Adipose tissue (tissue), 3 donors: Measurements from ENCODE around the gene DLG2. TPM values are rescaled to one million over a fixed set of nuclear protein-coding genes. Genes with fewer than 3 reads are reported as not detected.

Experiments
- H3K27ac ChIP-seq: one replicate; pipeline ENCODE4 v1.5.1; 2013; ENCODE audit warnings: low read depth, low read length
- WGBS, 3 donors: extraction: QIAGEN DNeasy Blood & Tissue Kit; methylation state at CpG; one replicate each; pipeline ENCODE4 v1.1.7; 2013; 5-methylcytosine and 5-hydroxymethylcytosine counted together
- polyA plus RNA-seq, 3 donors: library from polyadenylated mRNA; stranded (reverse); fragments of 200-250 nt; gene quantifications; one replicate each; pipeline ENCODE4 v1.2.3, GENCODE V29; 2013
- donor health status: healthy with polysubstance abuse.
- donor health status: Bipolar disorder and iron deficiency.
- donor health status: healthy.

The DLG2 gene
- polyA plus RNA-seq, 3 donors: 0.51 to 1.7 (median 0.91) TPM

GRCh38 chr11:84645988-84646694, 981.0 kb downstream of the DLG2 start:
- WGBS, 3 donors: 26 to 76% (median 74%) methylated on average over 5 of the region's 5 CpGs
- no peak overlapping the region for H3K27ac ChIP-seq

- H3K27ac ChIP-seq: no peak overlapping the region
Measured at GRCh38 chr11:84642500-84642899, 984.6 kb downstream of the DLG2 start.

DNA sequence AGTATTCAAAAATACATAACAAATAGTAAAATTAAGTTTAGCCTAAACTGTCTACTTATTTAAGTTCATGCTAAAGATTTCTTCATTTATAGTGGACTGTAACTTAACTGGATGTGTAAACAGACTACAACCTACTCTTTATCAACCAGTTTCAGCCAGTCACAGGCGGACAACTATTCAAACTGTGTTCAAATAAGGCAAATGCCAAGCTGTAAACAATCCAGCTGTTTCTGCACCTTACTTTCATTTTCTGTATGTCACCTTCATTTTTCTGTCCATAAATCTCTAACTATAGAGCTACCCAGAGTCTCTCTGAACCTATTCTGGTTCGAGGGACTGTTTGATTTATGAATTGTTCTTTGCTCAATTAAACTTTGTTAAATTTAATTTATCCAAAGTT, 992.8 kb downstream of the DLG2 start:
- WGBS, 3 donors: 55 to 60% (median 58%) methylated on average over 2 of the region's 2 CpGs
- H3K27ac ChIP-seq: no peak overlapping the region

GRCh38 chr11:84628871-84629620, 998.1 kb downstream of the DLG2 start:
- H3K27ac ChIP-seq: no peak overlapping the region
- WGBS, 3 donors: 48 to 64% (median 56%) methylated on average over 4 of the region's 4 CpGs

DNA sequence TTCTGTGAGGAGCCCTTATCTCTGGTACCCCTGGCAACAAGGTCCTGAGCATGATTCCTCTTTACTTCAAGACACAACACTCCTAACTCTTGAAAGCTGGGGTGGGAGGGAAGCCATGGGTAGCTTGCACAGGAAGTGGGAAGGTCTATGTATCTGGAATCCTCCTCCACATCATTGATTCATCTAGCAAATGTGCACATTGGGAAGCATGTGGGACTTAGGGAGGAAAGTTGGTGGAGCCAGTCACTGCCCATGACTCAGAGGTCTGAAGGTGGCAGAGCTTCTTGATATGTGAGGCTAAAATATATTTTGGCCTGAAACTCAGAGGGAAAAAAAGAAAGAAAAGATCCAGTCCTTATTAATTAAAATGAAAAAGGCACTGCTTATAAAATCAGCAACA, 1000.9 kb downstream of the DLG2 start:
- no peak overlapping the region for H3K27ac ChIP-seq

- 84 to 95% (median 94%) methylated on average over 2 of the region's 2 CpGs for WGBS, 3 donors
- H3K27ac ChIP-seq: no peak overlapping the region
Measured at GRCh38 chr11:84612645-84613044, 1014.5 kb downstream of the DLG2 start.

GRCh38 chr11:84608837-84609196, 1018.3 kb downstream of the DLG2 start:
- WGBS, 3 donors: 40 to 91% (median 88%) methylated on average over 2 of the region's 2 CpGs

DNA sequence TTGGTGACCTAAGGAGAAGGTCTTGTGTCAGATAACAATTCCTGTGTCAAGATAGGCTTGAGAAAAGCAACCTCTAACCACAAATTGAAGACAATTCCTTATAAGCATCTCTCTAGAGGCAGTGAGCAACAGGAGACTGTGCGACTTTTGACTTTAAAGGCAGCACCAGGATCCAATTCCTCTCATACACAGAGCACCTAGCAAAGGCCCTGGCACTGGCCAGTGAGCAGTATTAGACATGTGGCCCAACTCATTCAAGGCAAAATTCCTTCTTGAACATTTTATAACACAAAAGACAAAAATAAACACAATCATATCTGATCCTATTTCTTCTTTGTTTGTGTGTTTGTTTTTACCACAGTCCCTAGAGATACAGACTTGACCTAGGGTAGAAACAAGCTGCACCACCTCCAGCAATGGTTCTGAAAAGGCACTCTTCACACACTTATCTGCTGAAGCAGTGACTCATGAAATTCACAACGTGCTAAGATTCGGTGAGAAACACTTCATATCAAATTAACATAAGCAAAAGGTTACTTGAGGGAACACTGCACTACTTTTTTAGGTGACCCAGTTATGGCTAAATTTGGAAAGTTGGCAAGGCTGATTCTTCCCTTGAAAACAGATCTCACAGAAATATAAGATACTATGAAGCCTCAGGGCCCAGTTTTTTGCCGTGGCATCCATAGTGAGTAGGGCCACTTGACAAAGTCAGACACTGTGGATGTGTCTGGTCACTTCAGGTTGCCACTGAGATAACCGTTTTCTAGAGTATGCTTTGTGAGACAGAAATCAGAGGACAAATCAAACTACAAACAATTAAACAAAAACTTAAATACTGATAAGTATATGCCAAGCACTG, 1018.9 kb downstream of the DLG2 start:
- H3K27ac ChIP-seq: no peak overlapping the region
- WGBS, 3 donors: 53 to 78% (median 75%) methylated on average over 5 of the region's 5 CpGs

More at GRCh38 chr11:84608837-84609196, 1018.3 kb downstream of the DLG2 start:
- no peak overlapping the region for H3K27ac ChIP-seq

DNA sequence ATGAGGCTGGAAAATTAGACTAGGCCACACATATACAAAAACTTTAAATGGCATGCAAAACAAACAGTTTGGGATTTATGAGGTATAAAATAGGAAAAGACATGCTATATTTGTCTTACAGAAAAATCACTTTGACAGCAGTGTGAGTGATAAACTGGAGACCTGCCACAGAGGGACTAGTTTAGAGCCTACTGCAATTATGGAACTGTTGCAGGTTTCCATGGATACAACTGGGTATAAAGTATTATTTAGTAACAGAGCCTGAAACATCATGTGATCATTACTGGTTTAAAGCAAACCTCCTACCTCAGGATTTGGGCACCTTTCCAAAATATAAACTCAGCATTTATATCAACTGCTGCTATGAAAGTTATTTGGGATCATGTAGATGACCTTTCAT, 1032.5 kb downstream of the DLG2 start:
- no peak overlapping the region for H3K27ac ChIP-seq

- no peak overlapping the region for H3K27ac ChIP-seq
- WGBS, 3 donors: 35 to 63% (median 54%) methylated on average over 2 of the region's 2 CpGs
Measured at GRCh38 chr11:84590106-84590505, 1037.0 kb downstream of the DLG2 start.

DNA sequence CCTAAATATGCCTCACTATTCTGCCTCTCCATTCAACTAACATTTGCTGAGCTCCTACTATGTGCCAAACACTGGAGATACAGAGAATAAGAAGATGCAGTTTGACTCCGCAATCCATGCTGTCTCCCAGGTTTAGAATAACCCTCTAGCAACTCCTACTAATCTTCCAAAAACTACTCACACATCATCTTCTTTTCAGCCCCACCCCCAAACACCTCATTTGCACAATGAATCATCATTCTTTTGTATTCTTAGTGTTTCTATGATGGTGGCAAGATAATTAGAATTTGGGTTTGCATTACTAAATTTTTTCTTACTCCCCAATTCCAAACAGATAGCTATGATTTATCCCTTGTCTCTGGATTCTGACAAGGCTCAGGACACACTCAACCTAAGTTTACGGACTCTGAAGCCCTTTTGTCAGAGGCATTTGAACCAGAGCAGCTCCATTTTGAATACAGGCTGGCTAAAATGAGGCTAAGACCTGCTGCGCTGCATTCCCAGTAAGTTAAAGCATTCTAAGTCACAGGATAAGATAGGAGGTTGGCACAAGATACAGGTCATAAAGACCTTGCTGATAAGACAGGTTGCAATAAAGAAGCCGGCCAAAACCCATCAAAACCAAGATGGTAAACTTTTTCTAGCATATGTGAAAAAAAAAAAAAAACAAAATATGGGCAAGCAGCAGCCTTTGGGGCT, 1038.9 kb downstream of the DLG2 start:
- no peak overlapping the region for H3K27ac ChIP-seq
- 68 to 85% (median 78%) methylated on average over 4 of the region's 4 CpGs for WGBS, 3 donors

DNA sequence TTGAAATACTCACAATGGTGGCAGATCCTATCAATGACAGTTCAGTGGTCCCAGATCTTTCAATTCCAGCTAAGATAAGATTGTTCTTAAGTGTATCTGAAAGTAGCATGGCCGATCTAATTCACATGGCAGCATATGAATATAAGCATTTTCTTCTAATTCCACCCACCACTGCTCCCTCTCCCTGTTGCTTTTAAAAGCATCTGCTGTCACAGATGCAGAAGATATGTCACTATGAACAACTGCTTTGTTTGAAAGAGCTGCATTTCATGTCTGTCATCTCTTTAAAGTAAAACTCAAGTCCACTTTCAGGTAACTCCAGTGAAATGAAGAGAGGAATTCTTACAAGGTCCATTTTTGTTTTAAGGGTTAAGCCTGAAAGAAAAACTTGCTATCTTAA, 1044.0 kb downstream of the DLG2 start:
- H3K27ac ChIP-seq: no peak overlapping the region
- WGBS, 3 donors: 84 to 97% (median 89%) methylated on average over 1 of the region's 1 CpG

- H3K27ac ChIP-seq: no peak overlapping the region
- 40 to 72% (median 63%) methylated on average over 3 of the region's 3 CpGs for whole genome bisulfite sequencing, 3 donors
Measured at GRCh38 chr11:84581083-84581482, 1046.1 kb downstream of the DLG2 start.

DNA sequence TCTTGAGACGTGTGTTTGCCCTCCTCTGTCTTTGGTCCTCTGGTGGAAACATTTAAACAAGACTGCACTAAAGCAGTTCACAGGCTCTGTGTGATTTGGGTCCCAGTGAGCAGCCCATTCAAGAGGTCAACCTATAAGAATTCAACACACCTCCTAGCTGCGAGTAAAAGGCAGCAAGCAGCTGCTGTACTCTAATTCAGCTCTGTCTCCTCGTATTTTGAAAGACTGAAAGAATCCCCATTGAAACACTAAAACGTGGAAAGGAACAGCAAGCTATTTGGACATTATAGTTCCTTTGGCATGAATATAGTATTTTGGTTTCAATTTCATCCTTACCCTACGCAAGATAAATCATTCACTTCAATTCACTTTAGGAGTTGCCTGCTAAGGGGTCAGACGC, 1046.7 kb downstream of the DLG2 start:
- 71 to 78% (median 72%) methylated on average over 6 of the region's 6 CpGs for WGBS, 3 donors
- no peak overlapping the region for H3K27ac ChIP-seq

DNA sequence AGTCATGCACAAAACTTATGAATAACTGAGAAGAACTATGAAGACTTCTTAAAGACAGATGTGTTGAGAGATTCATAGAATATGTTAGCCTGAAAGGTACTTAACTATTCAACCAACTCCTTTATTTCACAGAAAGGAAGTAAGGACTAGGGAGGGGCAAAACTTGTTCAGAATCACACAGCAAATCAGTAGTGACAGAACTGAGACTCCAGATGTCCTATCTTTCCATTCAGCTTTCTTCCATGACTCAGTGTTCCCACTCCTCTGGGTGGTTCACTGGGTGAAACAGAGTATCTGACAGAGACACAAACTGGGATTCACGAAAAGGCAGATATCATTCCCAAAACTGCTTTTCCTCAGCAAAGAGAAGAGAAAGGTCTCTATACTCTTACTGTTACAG, 1053.3 kb downstream of the DLG2 start:
- 71 to 90% (median 84%) methylated on average over 1 of the region's 1 CpG for WGBS, 3 donors
- no peak overlapping the region for H3K27ac ChIP-seq

GRCh38 chr11:84566671-84567070, 1060.5 kb downstream of the DLG2 start:
- WGBS, 3 donors: 11 to 48% (median 16%) methylated on average over 2 of the region's 2 CpGs
- no peak overlapping the region for H3K27ac ChIP-seq

GRCh38 chr11:84564867-84565184, 1062.3 kb downstream of the DLG2 start:
- H3K27ac ChIP-seq: no peak overlapping the region

- WGBS, 3 donors: 52 to 75% (median 73%) methylated on average over 4 of the region's 4 CpGs
- no peak overlapping the region for H3K27ac ChIP-seq
Measured at GRCh38 chr11:84564180-84564866, 1062.8 kb downstream of the DLG2 start.
